ENCODE data around the gene RIBC1. TPM values are rescaled to one million over a fixed set of nuclear protein-coding genes. Genes with fewer than 3 reads are reported as not detected.

Gene RIBC1
- total and polyA plus RNA-seq, 9 of the 15 experiments (the other 6 are each of a cell fraction or from before 2014, with no cell fraction given) = 0.07 to 0.51 (median 0.44) TPM

DNA sequence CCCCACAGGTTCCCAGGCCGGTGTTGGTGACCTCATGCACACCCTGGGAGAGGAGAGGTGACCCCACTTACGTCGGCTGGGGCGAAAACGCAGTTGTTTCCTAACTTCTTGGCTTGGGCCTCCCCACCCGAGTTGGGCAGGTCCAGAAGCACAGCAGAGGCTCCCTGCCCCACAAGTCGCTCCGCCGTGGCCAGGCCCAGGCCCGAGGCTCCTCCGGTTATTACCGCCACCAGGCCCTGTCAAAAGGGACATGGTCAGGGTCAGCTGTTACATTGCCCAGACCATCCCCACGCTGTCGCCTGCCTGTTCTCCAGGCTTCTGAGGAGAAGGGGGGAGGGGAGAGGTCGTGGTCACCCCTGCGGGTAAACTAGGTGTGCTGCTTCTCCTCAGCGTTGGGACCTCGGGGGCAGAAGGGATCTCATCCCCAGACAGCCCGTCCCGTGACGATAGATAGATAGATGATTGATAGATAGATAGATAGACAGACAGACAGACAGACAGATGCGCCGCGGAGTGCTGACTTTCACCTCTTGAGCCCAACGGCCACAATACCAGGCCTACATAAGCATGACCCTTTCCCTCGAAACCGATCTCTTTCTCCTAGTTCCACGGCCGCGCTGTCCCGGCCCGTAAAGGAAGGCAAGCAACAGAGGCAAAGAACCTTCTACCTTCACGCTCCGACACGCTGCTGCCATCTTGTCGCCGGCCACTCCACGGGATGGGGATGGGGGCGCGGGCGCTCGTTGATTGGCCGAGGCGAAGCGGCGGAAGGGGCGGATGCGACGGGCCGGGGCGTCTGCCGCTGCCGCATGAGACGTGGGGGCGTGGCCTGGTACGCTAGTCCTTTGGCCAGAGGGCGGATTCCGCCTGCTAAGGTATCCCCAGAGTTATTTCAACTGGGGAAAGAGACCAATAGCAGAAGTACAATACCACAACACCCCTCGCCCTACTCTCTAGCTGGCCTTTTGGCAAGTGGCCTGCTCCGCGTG, 11.3 kb downstream of the RIBC1 start, which contains the start of gene HSD17B10:
Gene HSD17B10, minus strand, starts transcription at position 720 of the 989 bp plus-strand sequence. Its CDS starts 25 bp downstream, at position 695.
- Histone ChIP-seq H3K4me1 (replicated peaks in 1 of 2; ENCODE audit: control insufficient read depth in 2 of 2, insufficient read depth in 2 of 2, low read length in 2 of 2) (peaks cover 5 to 16% of the 10 kb centered on the region in 2 experiments; a peak in 3 of 5 replicates), H3K9ac (ENCODE audit: insufficient read depth in 1 of 2, low read depth in 2 of 2, low read length in 2 of 2) (peak within 1 kb of the TSS; percentile 84 to 96), H3K27ac (ENCODE audit: extremely low read depth, low read depth, low read length) (peak within 1 kb of the TSS; percentile 72), H3K36me3 (ENCODE audit: control insufficient read depth, insufficient read depth, low read length) (peaks cover 34% of the 10 kb centered on the region; the same call in 2 of the 3 replicates), H3K79me2 (ENCODE audit: control insufficient read depth, insufficient read depth, low read length) (peaks cover 11% of the 10 kb centered on the region), H3K4me2 (ENCODE audit: insufficient read depth, low read length) (peak within 1 kb of the TSS; percentile 98), H3K9me1 (ENCODE audit: control insufficient read depth, insufficient read depth, low read length) (no peaks in the 10 kb centered on the region), H3K27me3 (ENCODE audit: control insufficient read depth in 2 of 2, insufficient read depth in 2 of 2, low read length in 2 of 2) (no peaks in the 10 kb centered on the region), H3K9me3 (replicated peaks; ENCODE audit: control insufficient read depth, insufficient read depth, low read depth, low read length) (no peaks in the 10 kb centered on the region), H4K20me1 (replicated peaks; ENCODE audit: control insufficient read depth, insufficient read depth, low read length) (no peaks in the 10 kb centered on the region), H3K4me3 (peak within 1 kb of the TSS; percentile 69), H2AFZ (ENCODE audit: low read depth, low read length) (peak within 1 kb of the TSS; percentile 93)
- FAIRE-seq = peak; percentile 96
- peak; percentile 99 for ATAC-seq
- ChIA-PET POLR2A (interaction anchor here (0.7 to 3.2 kb wide), 3 partner anchors 11 to 559 kb away, joined by 3 to 17 read pairs (median 8); partner anchors contain the start of genes RIBC1 and SMC1A), CTCF (ENCODE audit: low intra/inter-chr PET ratio) (interaction anchor here (1.3 kb wide), 1 partner anchor 117 kb away, joined by 4 read pairs; no protein-coding TSS in a partner anchor)
- intact Hi-C loops (cut with micrococcal nuclease) = no loop called here
- peak; percentile 93 to 95 (median 93) for DNase-seq (ENCODE audit: extremely low read depth in 1 of 4, low spot score in 3 of 4)
- BruUV-seq (replicated peaks) = no TSS peak
- WGBS (ENCODE audit: insufficient coverage, low coverage, missing lambda C conversion rate) = under 1% methylated on average over 33 of the region's 61 CpGs
- in situ Hi-C loops (cut with MboI) = no loop called here
- TF ChIP-seq PHF21A (IDR thresholded peaks at IDR 0.05; ENCODE audit: borderline replicate concordance, low read depth) = no peak
- peak; percentile 24; the same call in 1 of the 2 replicates for TF ChIP-seq MXI1 (IDR thresholded peaks at IDR 0.05; ENCODE audit: low read depth, low read length)
- TF ChIP-seq, protein P1, sequence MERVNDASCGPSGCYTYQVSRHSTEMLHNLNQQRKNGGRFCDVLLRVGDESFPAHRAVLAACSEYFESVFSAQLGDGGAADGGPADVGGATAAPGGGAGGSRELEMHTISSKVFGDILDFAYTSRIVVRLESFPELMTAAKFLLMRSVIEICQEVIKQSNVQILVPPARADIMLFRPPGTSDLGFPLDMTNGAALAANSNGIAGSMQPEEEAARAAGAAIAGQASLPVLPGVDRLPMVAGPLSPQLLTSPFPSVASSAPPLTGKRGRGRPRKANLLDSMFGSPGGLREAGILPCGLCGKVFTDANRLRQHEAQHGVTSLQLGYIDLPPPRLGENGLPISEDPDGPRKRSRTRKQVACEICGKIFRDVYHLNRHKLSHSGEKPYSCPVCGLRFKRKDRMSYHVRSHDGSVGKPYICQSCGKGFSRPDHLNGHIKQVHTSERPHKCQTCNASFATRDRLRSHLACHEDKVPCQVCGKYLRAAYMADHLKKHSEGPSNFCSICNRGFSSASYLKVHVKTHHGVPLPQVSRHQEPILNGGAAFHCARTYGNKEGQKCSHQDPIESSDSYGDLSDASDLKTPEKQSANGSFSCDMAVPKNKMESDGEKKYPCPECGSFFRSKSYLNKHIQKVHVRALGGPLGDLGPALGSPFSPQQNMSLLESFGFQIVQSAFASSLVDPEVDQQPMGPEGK (CRISPR knock-in tag; IDR thresholded peaks at IDR 0.05; ENCODE audit: borderline replicate concordance) = no peak
- TF ChIP-seq POLR3G (IDR thresholded peaks at IDR 0.05; ENCODE audit: extremely low read depth, insufficient read length, insufficient replicate concordance) = no peak
- TF ChIP-seq JUN (IDR thresholded peaks at IDR 0.05; ENCODE audit: borderline replicate concordance, low read depth, low read length) = no peak
- TF ChIP-seq JUN (CRISPR knock-in tag; IDR thresholded peaks at IDR 0.05; ENCODE audit: borderline replicate concordance) = no peak
- TF ChIP-seq XRCC5 (IDR thresholded peaks at IDR 0.05; ENCODE audit: low read depth, low read length) = no peak
- no peak for TF ChIP-seq ZNF280B (CRISPR knock-in tag; IDR thresholded peaks at IDR 0.05)
- TF ChIP-seq, protein P2, sequence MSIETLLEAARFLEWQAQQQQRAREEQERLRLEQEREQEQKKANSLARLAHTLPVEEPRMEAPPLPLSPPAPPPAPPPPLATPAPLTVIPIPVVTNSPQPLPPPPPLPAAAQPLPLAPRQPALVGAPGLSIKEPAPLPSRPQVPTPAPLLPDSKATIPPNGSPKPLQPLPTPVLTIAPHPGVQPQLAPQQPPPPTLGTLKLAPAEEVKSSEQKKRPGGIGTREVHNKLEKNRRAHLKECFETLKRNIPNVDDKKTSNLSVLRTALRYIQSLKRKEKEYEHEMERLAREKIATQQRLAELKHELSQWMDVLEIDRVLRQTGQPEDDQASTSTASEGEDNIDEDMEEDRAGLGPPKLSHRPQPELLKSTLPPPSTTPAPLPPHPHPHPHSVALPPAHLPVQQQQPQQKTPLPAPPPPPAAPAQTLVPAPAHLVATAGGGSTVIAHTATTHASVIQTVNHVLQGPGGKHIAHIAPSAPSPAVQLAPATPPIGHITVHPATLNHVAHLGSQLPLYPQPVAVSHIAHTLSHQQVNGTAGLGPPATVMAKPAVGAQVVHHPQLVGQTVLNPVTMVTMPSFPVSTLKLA (conservative IDR thresholded peaks at IDR 0.05) = peak; percentile 76 to 84
- no peak for TF ChIP-seq PCBP1 (IDR thresholded peaks at IDR 0.05; ENCODE audit: low read depth, low read length, poor library complexity, severe bottlenecking)
- no peak for TF ChIP-seq THAP7 (CRISPR knock-in tag; IDR thresholded peaks at IDR 0.05)
- TF ChIP-seq, protein P3, sequence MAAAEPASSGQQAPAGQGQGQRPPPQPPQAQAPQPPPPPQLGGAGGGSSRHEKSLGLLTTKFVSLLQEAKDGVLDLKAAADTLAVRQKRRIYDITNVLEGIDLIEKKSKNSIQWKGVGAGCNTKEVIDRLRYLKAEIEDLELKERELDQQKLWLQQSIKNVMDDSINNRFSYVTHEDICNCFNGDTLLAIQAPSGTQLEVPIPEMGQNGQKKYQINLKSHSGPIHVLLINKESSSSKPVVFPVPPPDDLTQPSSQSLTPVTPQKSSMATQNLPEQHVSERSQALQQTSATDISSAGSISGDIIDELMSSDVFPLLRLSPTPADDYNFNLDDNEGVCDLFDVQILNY (CRISPR knock-in tag; IDR thresholded peaks at IDR 0.05) = no peak
